ENCODE measurements around the gene UQCC2.

The UQCC2 gene

DNA sequence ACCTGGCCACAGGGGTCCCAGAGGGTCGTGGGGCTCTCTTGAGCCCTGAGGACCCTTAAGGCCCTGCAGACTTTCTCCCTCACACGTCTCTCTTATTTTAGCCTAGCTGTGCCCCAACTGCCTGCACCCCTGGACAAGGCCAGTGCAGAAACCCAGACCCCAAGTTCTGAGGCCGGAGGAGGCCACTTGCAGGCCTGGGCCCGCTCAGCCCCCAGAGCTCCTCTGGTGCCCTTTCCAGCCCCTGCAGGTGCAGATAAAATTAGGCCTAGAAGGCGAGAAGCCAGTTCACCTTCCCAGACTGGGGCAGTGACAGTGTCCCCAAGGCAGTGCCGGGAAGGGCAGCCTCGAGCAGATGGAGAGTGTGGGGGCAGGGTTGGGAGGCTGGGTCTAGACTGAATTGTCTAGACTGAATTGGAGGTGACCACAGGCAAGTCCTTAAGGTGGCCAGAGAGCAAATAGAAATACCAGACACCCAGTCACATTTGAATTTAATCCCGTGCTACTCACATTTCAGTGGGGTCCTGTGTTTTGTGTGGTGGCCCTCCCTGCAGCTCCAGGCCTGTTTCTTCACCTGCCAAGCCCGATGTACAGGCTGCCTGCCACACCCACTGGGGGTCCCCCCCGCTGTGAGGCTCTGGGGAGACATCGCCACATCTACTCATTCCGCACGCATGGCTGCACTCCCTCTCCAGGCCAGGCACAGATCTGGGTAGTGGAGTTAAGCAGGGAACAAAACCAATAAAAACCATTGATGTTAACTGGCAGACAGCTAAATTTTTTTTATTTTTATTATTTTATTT, 43.8 kb upstream of the UQCC2 start:
- no peak for DNase-seq (ENCODE audit: extremely low read depth, low read depth)
- TF ChIP-seq, protein P1, sequence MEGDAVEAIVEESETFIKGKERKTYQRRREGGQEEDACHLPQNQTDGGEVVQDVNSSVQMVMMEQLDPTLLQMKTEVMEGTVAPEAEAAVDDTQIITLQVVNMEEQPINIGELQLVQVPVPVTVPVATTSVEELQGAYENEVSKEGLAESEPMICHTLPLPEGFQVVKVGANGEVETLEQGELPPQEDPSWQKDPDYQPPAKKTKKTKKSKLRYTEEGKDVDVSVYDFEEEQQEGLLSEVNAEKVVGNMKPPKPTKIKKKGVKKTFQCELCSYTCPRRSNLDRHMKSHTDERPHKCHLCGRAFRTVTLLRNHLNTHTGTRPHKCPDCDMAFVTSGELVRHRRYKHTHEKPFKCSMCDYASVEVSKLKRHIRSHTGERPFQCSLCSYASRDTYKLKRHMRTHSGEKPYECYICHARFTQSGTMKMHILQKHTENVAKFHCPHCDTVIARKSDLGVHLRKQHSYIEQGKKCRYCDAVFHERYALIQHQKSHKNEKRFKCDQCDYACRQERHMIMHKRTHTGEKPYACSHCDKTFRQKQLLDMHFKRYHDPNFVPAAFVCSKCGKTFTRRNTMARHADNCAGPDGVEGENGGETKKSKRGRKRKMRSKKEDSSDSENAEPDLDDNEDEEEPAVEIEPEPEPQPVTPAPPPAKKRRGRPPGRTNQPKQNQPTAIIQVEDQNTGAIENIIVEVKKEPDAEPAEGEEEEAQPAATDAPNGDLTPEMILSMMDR (IDR thresholded peaks at IDR 0.05; ENCODE audit: low read depth, low read length), result no peak

- no peak for DNase-seq (ENCODE audit: extremely low read depth, low read depth)
Observed at GRCh38 chr6:33754222-33754621, 42.7 kb upstream of the UQCC2 start.

GRCh38 chr6:33752646-33753015, 41.1 kb upstream of the UQCC2 start:
- TF ChIP-seq, protein P1 (IDR thresholded peaks at IDR 0.05; ENCODE audit: low read depth, low read length), result no peak

More at GRCh38 chr6:33754222-33754621, 42.7 kb upstream of the UQCC2 start:
- TF ChIP-seq, protein P1 (IDR thresholded peaks at IDR 0.05; ENCODE audit: low read depth, low read length), result no peak

GRCh38 chr6:33751771-33752645, 40.5 kb upstream of the UQCC2 start:
- TF ChIP-seq, protein P1 (IDR thresholded peaks at IDR 0.05; ENCODE audit: low read depth, low read length), result no peak
- no peak for DNase-seq (ENCODE audit: extremely low read depth, low read depth)

More at GRCh38 chr6:33752646-33753015, 41.1 kb upstream of the UQCC2 start:
- DNase-seq (ENCODE audit: extremely low read depth, low read depth), result no peak

- TF ChIP-seq, protein P1 (IDR thresholded peaks at IDR 0.05; ENCODE audit: low read depth, low read length), result no peak
- no peak for DNase-seq (ENCODE audit: extremely low read depth, low read depth)
Observed at GRCh38 chr6:33750244-33750991, 38.9 kb upstream of the UQCC2 start.

DNA sequence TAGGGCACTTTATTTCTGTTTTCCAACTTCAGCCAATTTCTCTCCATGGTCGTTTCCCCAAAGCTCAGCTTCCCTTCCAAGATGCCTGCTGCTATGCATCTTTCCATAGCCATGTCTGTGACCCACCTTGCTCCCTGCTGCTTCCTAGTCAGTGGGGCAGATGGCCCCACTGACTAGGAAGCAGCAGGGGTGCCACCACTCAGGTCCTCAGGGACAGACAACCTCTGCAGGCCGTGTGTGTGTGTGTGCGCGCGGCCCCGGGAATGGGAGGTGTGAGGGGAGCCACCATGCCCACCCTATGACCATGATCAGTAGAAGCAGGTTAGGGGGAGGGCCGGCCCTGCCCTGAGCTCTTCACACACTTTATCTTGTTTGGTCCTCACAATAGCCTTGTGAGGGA, 37.9 kb upstream of the UQCC2 start:
- TF ChIP-seq, protein P1 (IDR thresholded peaks at IDR 0.05; ENCODE audit: low read depth, low read length), result no peak
- no peak for DNase-seq (ENCODE audit: extremely low read depth, low read depth)
